ENCODE results near the gene OBP2B.

DNA sequence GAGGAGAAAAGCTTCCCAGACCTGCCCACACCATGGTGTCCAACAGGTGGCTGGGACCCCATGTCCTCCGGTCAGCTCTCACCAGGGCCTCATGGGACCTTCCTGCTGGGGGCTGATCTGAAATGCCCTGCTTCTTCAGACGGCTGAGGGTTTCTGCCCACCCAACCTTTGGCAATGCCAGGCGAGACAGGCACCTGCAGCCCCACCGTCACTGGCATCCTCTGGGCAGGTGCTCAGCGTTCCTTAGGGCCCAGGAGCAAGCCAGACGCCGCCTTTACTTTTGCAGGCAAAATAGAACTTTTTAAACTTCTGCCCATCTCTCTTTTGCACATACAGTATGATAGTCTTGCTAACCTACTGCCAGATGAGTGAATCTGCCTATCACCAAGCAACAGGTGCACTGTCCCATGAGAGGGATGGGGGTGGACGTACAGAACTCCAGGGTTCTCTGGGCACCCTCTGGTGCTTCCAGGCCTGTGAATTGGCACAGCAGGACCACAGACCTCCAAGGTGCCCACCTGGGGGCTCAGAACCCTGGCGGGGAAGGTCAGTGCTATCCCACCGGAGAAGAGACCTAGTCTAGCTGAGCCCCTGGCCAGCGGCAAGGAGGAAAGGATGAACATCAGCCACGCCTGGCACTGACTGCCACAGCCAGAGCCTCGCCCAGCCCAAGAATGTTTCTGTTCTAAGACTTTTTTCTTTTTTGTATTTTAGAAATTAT is 7.5 kb downstream of the OBP2B start:
- TF ChIP-seq, protein P1, sequence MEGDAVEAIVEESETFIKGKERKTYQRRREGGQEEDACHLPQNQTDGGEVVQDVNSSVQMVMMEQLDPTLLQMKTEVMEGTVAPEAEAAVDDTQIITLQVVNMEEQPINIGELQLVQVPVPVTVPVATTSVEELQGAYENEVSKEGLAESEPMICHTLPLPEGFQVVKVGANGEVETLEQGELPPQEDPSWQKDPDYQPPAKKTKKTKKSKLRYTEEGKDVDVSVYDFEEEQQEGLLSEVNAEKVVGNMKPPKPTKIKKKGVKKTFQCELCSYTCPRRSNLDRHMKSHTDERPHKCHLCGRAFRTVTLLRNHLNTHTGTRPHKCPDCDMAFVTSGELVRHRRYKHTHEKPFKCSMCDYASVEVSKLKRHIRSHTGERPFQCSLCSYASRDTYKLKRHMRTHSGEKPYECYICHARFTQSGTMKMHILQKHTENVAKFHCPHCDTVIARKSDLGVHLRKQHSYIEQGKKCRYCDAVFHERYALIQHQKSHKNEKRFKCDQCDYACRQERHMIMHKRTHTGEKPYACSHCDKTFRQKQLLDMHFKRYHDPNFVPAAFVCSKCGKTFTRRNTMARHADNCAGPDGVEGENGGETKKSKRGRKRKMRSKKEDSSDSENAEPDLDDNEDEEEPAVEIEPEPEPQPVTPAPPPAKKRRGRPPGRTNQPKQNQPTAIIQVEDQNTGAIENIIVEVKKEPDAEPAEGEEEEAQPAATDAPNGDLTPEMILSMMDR (optimal IDR thresholded peaks at IDR 0.05 in 1 of 3, IDR thresholded peaks at IDR 0.05 in 1 of 3, conservative IDR thresholded peaks at IDR 0.05 in 1 of 3; ENCODE audit: extremely low read depth in 1 of 3, insufficient read depth in 2 of 3, low read length in 3 of 3): no peak
- no peak for TF ChIP-seq EZH2 (IDR thresholded peaks at IDR 0.05; ENCODE audit: low read length)
